Esophagus squamous epithelium (tissue), 5 donors: ENCODE measurements around the gene RALB. TPM values are rescaled to one million over a fixed set of nuclear protein-coding genes. Genes with fewer than 3 reads are reported as not detected.

Source experiments
- DNase-seq: peaks from one replicate; lab custom pipeline; 2025; lab: John Stamatoyannopoulos, UW
- H3K27ac ChIP-seq, 4 donors: fragments of 200-600 bp; sonication (generic); one replicate each; pipeline ENCODE4 v1.5.1; 2016 to 2019; ENCODE audit warnings: mild to moderate bottlenecking in 1 of 4
- H3K27me3 ChIP-seq, 4 donors: fragments of 200-600 bp; sonication (generic); 1 replicate in 3 of 4; 2 replicates in 1 of 4; pipeline versions ENCODE4 v1.5.1 to v1.6.0; 2017 to 2021; ENCODE audit warnings: antibody characterized with exemption in 1 of 4
- H3K36me3 ChIP-seq, 3 donors: fragments of 200-600 bp; sonication (generic); one replicate each; pipeline ENCODE4 v1.5.1; 2016 to 2019
- H3K4me1 ChIP-seq, 3 donors: fragments of 200-600 bp; sonication (generic); one replicate each; pipeline ENCODE4 v1.5.1; 2017 to 2019
- H3K4me3 ChIP-seq, 4 donors: fragments of 200-600 bp; sonication (generic); 1 replicate in 3 of 4; 2 replicates in 1 of 4; pipeline ENCODE4 v1.5.1; 2016 to 2019; ENCODE audit warnings: mild to moderate bottlenecking in 2 of 4, moderate library complexity in 1 of 4
- H3K9me3 ChIP-seq, 3 donors: fragments of 200-600 bp; sonication (generic); one replicate each; pipeline ENCODE4 v1.5.1; 2016 to 2019
- CTCF ChIP-seq, 6 experiments: fragments of 450-650 bp in 4 of 6; fragments of 200-600 bp in 2 of 6; sonication (generic) in 2 of 6; IDR thresholded peaks; one replicate each; pipeline ENCODE4 v1.5.1; 2016 to 2019; ENCODE audit warnings: antibody characterized with exemption in 6 of 6, mild to moderate bottlenecking in 4 of 6, moderate library complexity in 4 of 6
- POLR2A ChIP-seq, 4 donors: fragments of 450-650 bp; IDR thresholded peaks; one replicate each; pipeline ENCODE4 v1.6.1; 2017; ENCODE audit warnings: antibody characterized with exemption in 4 of 4, mild to moderate bottlenecking in 4 of 4, moderate library complexity in 3 of 4
- WGBS, 2 donors: methylation state at CpG; one replicate each; pipeline ENCODE4 v1.1.5; 2018; 5-methylcytosine and 5-hydroxymethylcytosine counted together
- intact Hi-C: fragments of 100-400 bp; cut with DNase I; formaldehyde crosslinking; loops from one replicate; pipeline ENCODE4 v1.15.0; 2022
- total RNA-seq, 4 donors: library from RNA; depleted of rRNA; stranded (reverse); fragments of >200 nt; gene quantifications; one replicate each; pipeline ENCODE4 v1.1.0, GENCODE V29; 2016
- donor health status: DM: yes; HTN: yes; CAD: no.

The RALB gene
- total RNA-seq, 4 donors from 2014 or later = 50.2 to 99.2 (median 64.8) TPM

- no peak for DNase-seq
- Histone ChIP-seq H3K27ac (no peak overlapping the region), H3K4me1 (peaks cover 0 to 14% (median 0%) of the 10 kb centered on the region in 3 donors), H3K9me3 (no peaks in the 10 kb centered on the region), H3K36me3 (peaks cover 0 to 66% (median 0%) of the 10 kb centered on the region in 3 donors), H3K4me3 (no peak overlapping the region), H3K27me3 (no peaks in the 10 kb centered on the region)
- intact Hi-C loops = no loop called here
- TF ChIP-seq POLR2A (IDR thresholded peaks at IDR 0.05) (no peak), CTCF (IDR thresholded peaks at IDR 0.05) (no peak)
- 84 to 86% methylated on average over 4 to 6 of the region's 6 CpGs for WGBS, 2 donors
Measured at GRCh38 chr2:120303177-120303576, 50.5 kb downstream of the RALB start.

DNA sequence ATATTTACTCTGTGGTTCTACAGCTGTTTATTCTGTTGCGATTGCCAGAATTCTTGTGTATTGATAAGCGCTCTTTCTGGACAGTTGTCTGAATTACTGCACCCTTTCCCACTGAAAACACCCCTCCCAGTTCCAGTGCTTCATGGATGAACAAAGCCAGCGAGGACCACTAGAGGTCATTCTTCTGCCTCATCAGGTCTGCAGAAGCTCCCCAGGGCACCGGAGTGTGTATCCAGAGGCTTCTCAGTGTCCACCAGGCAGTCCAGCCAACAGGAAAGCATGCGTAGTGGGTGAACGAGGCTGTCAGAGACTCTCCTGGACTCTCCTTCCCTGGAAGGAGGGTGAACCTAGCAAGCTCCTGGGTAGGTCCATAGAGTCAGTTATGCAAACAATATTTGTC, 52.6 kb downstream of the RALB start:
- DNase-seq = no peak
- WGBS, 2 donors = 83 to 86% methylated on average over 5 to 6 of the region's 6 CpGs
- H3K4me3 ChIP-seq = no peak overlapping the region

DNA sequence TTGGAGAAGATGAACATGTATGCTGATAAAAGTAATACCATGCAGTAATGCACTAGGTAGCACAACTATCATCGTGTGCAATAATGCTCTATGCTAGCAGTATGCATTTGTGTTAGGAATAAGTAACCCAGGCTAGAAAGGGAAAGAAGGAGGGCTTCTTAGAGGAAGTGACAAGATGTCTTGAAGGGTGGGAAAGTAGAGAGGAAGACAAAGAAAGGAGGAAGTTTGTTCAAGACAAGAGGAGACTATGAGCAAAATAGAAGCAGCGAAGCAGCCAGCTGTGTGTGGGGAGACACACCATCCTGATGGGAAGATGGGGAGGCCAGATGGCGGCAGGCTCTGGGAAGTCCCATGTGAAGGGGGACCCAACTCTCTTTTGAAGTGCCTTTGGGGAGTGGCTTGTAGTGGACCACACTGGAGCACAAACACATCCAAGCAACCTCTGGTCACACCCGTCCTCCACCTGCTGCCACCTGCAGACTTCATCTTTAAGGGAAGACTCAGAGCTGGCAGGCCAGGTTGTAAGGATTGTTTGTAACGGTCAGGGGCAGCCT, 53.4 kb downstream of the RALB start:
- 82 to 87% methylated on average over 3 to 5 of the region's 5 CpGs for WGBS, 2 donors
- TF ChIP-seq CTCF (IDR thresholded peaks at IDR 0.05) = no peak
- TF ChIP-seq POLR2A (IDR thresholded peaks at IDR 0.05) = no peak
- H3K27me3 ChIP-seq = no peaks in the 10 kb centered on the region

More for the DNA sequence above, 52.6 kb downstream of the RALB start:
- intact Hi-C loops = no loop called here
- Histone ChIP-seq H3K9me3 (no peaks in the 10 kb centered on the region), H3K36me3 (peaks cover 0 to 49% (median 0%) of the 10 kb centered on the region in 3 donors), H3K27me3 (no peaks in the 10 kb centered on the region), H3K4me1 (peaks cover 0 to 5% (median 0%) of the 10 kb centered on the region in 3 donors), H3K27ac (no peak overlapping the region)
- TF ChIP-seq POLR2A (IDR thresholded peaks at IDR 0.05) (no peak), CTCF (IDR thresholded peaks at IDR 0.05) (no peak)

GRCh38 chr2:120307482-120307881, 54.8 kb downstream of the RALB start:
- Histone ChIP-seq H3K4me1 (peaks cover 0 to 3% (median 3%) of the 10 kb centered on the region in 3 donors), H3K27me3 (no peaks in the 10 kb centered on the region), H3K4me3 (no peak overlapping the region), H3K9me3 (no peaks in the 10 kb centered on the region), H3K27ac (no peak overlapping the region), H3K36me3 (peaks cover 0 to 29% (median 0%) of the 10 kb centered on the region in 3 donors)
- DNase-seq = no peak
- WGBS, 2 donors = 68 to 76% methylated on average over 6 to 7 of the region's 7 CpGs
- TF ChIP-seq CTCF (IDR thresholded peaks at IDR 0.05) (no peak), POLR2A (IDR thresholded peaks at IDR 0.05) (no peak)
- intact Hi-C loops = no loop called here

More for the DNA sequence above, 53.4 kb downstream of the RALB start:
- H3K4me3 ChIP-seq = no peak overlapping the region
- H3K4me1 ChIP-seq = no peaks in the 10 kb centered on the region
- no peaks in the 10 kb centered on the region for H3K9me3 ChIP-seq
- no peak for DNase-seq
- intact Hi-C loops = no loop called here
- H3K36me3 ChIP-seq = peaks cover 0 to 43% (median 0%) of the 10 kb centered on the region in 3 donors
- H3K27ac ChIP-seq = no peak overlapping the region

DNA sequence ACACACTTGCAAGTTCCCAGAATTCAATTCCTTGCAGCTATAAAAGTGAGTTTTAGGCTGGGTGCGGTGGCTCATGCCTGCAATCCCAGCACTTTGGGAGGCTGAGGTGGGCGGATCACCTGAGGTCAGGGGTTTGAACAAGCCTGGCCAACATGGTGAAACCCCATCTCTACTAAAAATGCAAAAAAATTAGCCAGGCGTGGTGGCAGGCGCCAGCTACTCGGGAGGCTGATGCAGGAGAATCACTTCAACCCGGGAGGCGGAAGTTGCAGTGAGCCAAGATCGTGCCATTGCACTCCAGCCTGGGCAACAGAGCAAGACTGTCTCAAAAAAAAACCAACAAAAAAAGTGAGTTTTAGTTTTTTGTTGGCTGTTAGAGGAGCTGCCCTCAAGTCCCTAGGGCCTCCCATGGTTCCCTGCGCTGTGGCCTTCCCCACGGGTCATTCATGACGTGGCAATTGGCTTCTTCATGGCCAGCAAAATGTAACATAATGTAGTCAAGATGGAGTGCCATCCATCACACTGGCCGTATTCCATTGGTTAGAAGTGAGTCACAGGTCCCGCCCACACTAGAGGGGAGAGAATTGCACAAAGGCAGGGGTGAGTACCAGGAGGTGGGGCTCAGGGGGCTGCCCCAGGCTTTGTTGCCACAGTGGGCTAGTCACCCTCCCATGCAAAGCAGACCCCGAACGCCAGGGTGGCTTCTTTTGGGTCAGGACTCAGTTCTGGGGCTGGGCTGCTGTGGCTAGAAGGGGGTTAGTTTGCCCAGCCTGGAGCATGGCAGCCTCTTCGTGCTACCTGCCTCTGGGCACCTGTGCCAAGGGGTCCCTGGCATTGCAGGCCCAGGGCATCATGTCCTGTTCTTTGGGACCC, 55.6 kb downstream of the RALB start:
- 91 to 93% methylated on average over 7 to 12 of the region's 16 CpGs for WGBS, 2 donors
- no peaks in the 10 kb centered on the region for H3K27me3 ChIP-seq
- no peak overlapping the region for H3K4me3 ChIP-seq
- TF ChIP-seq POLR2A (IDR thresholded peaks at IDR 0.05) = no peak
- TF ChIP-seq CTCF (IDR thresholded peaks at IDR 0.05) = no peak
- H3K36me3 ChIP-seq = peaks cover 0 to 22% (median 0%) of the 10 kb centered on the region in 3 donors
- H3K9me3 ChIP-seq = no peaks in the 10 kb centered on the region
- no peak overlapping the region for H3K27ac ChIP-seq
- intact Hi-C loops = no loop called here
- H3K4me1 ChIP-seq = peaks cover 0 to 10% (median 8%) of the 10 kb centered on the region in 3 donors
- no peak for DNase-seq
